Cardiac fibroblast (primary cell): ENCODE results near the gene FBXO42.

Experiments used
- DNase-seq, 2 donors: peaks; one replicate each; pipeline versions ENCODE4 v3.0.0 to v3.0.0-alpha.2; 2010; ENCODE audit warnings: low read depth in 2 of 2
- H3K4me3 ChIP-seq, 2 donors: replicated peaks in 1 of 2; 1 replicate in 1 of 2; 2 replicates in 1 of 2; pipeline ENCODE4 v1.5.1; 2011; ENCODE audit warnings: low read depth in 2 of 2, low read length in 2 of 2, mild to moderate bottlenecking in 2 of 2, moderate library complexity in 1 of 2
- TF ChIP-seq, protein P1 (sequence below): IDR thresholded peaks from one replicate; pipeline ENCODE4 v1.5.1; 2011; ENCODE audit warnings: low read depth, mild to moderate bottlenecking, low read length, inconsistent platforms

The FBXO42 gene

GRCh38 chr1:16243215-16243610 is 109.1 kb downstream of the FBXO42 start:
- no peak for DNase-seq
- no peak overlapping the region for H3K4me3 ChIP-seq
- TF ChIP-seq, protein P1, sequence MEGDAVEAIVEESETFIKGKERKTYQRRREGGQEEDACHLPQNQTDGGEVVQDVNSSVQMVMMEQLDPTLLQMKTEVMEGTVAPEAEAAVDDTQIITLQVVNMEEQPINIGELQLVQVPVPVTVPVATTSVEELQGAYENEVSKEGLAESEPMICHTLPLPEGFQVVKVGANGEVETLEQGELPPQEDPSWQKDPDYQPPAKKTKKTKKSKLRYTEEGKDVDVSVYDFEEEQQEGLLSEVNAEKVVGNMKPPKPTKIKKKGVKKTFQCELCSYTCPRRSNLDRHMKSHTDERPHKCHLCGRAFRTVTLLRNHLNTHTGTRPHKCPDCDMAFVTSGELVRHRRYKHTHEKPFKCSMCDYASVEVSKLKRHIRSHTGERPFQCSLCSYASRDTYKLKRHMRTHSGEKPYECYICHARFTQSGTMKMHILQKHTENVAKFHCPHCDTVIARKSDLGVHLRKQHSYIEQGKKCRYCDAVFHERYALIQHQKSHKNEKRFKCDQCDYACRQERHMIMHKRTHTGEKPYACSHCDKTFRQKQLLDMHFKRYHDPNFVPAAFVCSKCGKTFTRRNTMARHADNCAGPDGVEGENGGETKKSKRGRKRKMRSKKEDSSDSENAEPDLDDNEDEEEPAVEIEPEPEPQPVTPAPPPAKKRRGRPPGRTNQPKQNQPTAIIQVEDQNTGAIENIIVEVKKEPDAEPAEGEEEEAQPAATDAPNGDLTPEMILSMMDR, result no peak

DNA sequence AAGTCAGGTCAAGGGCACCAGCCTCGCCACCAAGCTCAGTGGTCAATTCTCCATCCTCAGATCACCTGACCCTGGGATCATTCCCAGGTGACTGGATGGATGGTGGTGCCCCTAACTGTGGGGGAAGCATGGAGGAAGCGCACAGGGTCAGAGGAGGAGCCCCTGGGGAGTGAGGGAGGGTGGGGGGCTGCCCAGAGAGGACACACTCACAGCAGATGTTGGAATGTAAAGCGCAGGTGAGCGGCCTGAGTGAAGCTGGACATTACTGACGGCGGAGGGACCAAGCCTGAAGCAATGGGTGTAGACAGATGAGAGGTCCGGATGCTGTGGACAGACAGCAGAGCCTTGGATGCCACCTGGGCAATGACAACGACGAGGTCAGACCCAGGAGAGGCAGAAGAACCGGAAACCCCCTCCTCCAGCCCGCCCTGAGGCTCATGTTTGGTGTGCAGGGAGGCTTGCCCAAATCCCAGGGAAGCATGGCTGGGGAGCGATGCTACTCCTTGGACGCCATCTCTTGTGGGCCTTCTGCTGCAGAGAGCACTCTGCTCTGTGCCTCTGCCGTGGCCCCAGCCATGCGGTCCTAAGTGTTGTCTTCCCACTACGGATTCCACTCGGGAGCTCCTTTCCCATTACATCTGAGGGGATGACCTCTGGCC is 109.6 kb downstream of the FBXO42 start:
- no peak overlapping the region for H3K4me3 ChIP-seq
- DNase-seq, result no peak
- TF ChIP-seq, protein P1, result no peak

- TF ChIP-seq, protein P1, result no peak
- H3K4me3 ChIP-seq, result no peak overlapping the region
- no peak for DNase-seq
Measured at GRCh38 chr1:16241221-16241708, 111.0 kb downstream of the FBXO42 start.

- TF ChIP-seq, protein P1, result no peak
- no peak for DNase-seq
- H3K4me3 ChIP-seq, result no peak overlapping the region
Measured at GRCh38 chr1:16239972-16240491, 112.2 kb downstream of the FBXO42 start.

DNA sequence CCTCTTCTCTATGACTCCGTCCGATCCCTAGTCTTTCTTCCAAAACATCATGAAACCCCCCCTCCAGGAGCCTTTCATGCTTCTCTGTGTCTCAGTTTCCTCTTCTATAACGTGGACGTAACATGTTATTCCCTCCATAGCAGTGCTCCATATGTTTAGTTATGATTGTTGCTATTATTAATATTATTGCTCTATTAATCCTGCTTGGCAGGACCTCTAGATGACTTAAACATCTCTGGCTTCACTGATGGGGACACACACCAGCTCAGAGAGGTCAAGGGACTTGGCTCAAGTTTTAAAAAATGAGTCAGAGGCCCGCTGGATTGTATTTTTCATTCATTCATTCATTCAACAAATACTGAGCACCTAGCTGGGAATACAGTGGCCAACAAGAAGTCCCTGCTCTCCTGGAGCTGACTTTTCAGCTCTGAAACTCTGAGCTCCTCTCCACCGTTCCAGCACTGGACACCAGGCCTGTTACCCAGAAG is 114.9 kb downstream of the FBXO42 start:
- TF ChIP-seq, protein P1, result no peak
- H3K4me3 ChIP-seq, result peak overlapping the region; percentile 6 to 64
- DNase-seq, result peak in 1 of 2 donors; percentile 64

- TF ChIP-seq, protein P1, result no peak
- peak; percentile 90 to 94 for DNase-seq
- H3K4me3 ChIP-seq, result peak within 1 kb of the TSS; percentile 64 to 68
Measured at GRCh38 chr1:16236511-16237342, 115.6 kb downstream of the FBXO42 start, which contains the start of gene CPLANE2. Gene CPLANE2 (minus strand): TSS chr1:16237183. CDS start chr1:16236742, 441 bp downstream.
